HCT116 (cell line): ENCODE data around the gene RABEP1. TPM values are rescaled to one million over a fixed set of nuclear protein-coding genes. Genes with fewer than 3 reads are reported as not detected.

Experiments
- ATAC-seq: fragments of 200-7000 bp; cut with Tn5 transposase; 2 replicates; pipeline ENCODE4 v1.9.1; 2020; ENCODE audit warnings: mild to moderate bottlenecking, moderate library complexity
- BruUV-seq: library from RNA; stranded (reverse); fragments of 400-500 nt; replicated peaks from 2 replicates; lab custom pipeline; 2021; lab: Mats Ljungman, UMichigan
- CTCF ChIA-PET: fragments of 300-600 bp; sonication (Branson Sonifier 250); formaldehyde crosslinking; loops from one replicate; lab custom pipeline; 2021; ENCODE audit warnings: antibody characterized with exemption; lab: Charles Lee
- POLR2A ChIA-PET: fragments of 300-600, 350-600 bp; sonication (Branson Sonifier 250); formaldehyde crosslinking; loops from one replicate; lab custom pipeline; 2021; ENCODE audit warnings: antibody characterized with exemption; lab: Charles Lee
- RAD21 ChIA-PET, 2 experiments: fragments of 300-600 bp; sonication (Branson Sonifier 250); formaldehyde crosslinking; loops; one replicate each; lab custom pipeline; 2023; ENCODE audit warnings: low total read pairs in 2 of 2; ENCODE audit not compliant: uncharacterized antibody in 2 of 2, unreplicated experiment in 2 of 2, low non-redundant PET in 1 of 2; lab: Charles Lee
- DNase-seq: peaks from one replicate; pipeline ENCODE4 v3.0.0-alpha.2; 2010; ENCODE audit warnings: low read depth, low spot score
- H2AFZ ChIP-seq: fragments of 200-600 bp; shearing (Covaris generic), sonication (generic); 2 replicates; pipeline ENCODE4 v1.6.1; 2017; ENCODE audit warnings: low read depth, mixed run types, mixed read lengths, antibody characterized with exemption, low read length; ENCODE audit not compliant: poor library complexity, severe bottlenecking
- H3K27ac ChIP-seq: 2 replicates; pipeline ENCODE4 v1.5.1; 2012; ENCODE audit warnings: low read depth, low read length
- H3K27me3 ChIP-seq: fragments of 200-600 bp; sonication (generic); 2 replicates; pipeline ENCODE4 v1.6.1; 2016; ENCODE audit warnings: mixed run types, low read length, mixed read lengths; ENCODE audit not compliant: insufficient read depth
- H3K36me3 ChIP-seq, 2 experiments: fragments of 200-500 bp in 1 of 2; fragments of 200-600 bp in 1 of 2; sonication (Bioruptor generic) in 1 of 2; sonication (generic) in 1 of 2; 2 replicates each; pipeline versions ENCODE4 v1.5.1 to v1.6.1; 2014 to 2016; ENCODE audit warnings: low read length in 2 of 2, inconsistent platforms in 1 of 2, mixed read lengths in 1 of 2, mixed run types in 1 of 2; ENCODE audit not compliant: insufficient read depth in 2 of 2, control insufficient read depth in 1 of 2
- H3K4me1 ChIP-seq, 2 experiments: fragments of 200-600 bp in 1 of 2; sonication (generic) in 1 of 2; 2 replicates each; pipeline versions ENCODE4 v1.5.1 to v1.6.1; 2012 to 2017; ENCODE audit warnings: low read length in 2 of 2, inconsistent platforms in 1 of 2, mild to moderate bottlenecking in 1 of 2, mixed read lengths in 1 of 2, mixed run types in 1 of 2, moderate library complexity in 1 of 2; ENCODE audit not compliant: insufficient read depth in 2 of 2, control insufficient read depth in 1 of 2
- H3K4me2 ChIP-seq: fragments of 200-600 bp; sonication (generic); 2 replicates; pipeline ENCODE4 v1.6.1; 2017; ENCODE audit warnings: mixed run types, low read length, mixed read lengths
- H3K4me3 ChIP-seq, 2 experiments: fragments of 200-600 bp in 1 of 2; sonication (generic) in 1 of 2; replicated peaks in 1 of 2; 2 replicates each; pipeline ENCODE4 v1.5.1; 2011 to 2016; ENCODE audit warnings: low read length in 2 of 2, control low read depth in 1 of 2, low read depth in 1 of 2, mild to moderate bottlenecking in 1 of 2, mixed read lengths in 1 of 2, mixed run types in 1 of 2
- H3K79me2 ChIP-seq: fragments of 200-600 bp; sonication (generic); 2 replicates; pipeline ENCODE4 v1.6.1; 2017; ENCODE audit warnings: mild to moderate bottlenecking, mixed run types, low read length, moderate library complexity, mixed read lengths; ENCODE audit not compliant: insufficient read depth
- H3K9ac ChIP-seq: fragments of 200-600 bp; sonication (generic); 2 replicates; pipeline ENCODE4 v1.6.1; 2016; ENCODE audit warnings: low read length, mixed read lengths
- H3K9me2 ChIP-seq: fragments of 200-600 bp; sonication (generic), shearing (Covaris generic); 2 replicates; pipeline ENCODE4 v1.6.1; 2017; ENCODE audit warnings: mixed run types, mild to moderate bottlenecking, moderate library complexity; ENCODE audit not compliant: insufficient read depth
- H3K9me3 ChIP-seq, 2 experiments: fragments of 200-500 bp in 1 of 2; fragments of 200-600 bp in 1 of 2; sonication (Bioruptor generic) in 1 of 2; sonication (generic) in 1 of 2; 2 replicates each; pipeline ENCODE4 v1.6.1; 2014 to 2017; ENCODE audit warnings: low read length in 2 of 2, mixed read lengths in 2 of 2, inconsistent platforms in 1 of 2, low read depth in 1 of 2, mild to moderate bottlenecking in 1 of 2, mixed run types in 1 of 2, moderate library complexity in 1 of 2; ENCODE audit not compliant: control insufficient read depth in 1 of 2, insufficient read depth in 1 of 2
- H4K20me1 ChIP-seq: fragments of 200-600 bp; sonication (generic), shearing (Covaris generic); 2 replicates; pipeline ENCODE4 v1.6.1; 2017; ENCODE audit warnings: mixed run types, mild to moderate bottlenecking, moderate library complexity; ENCODE audit not compliant: insufficient read depth
- CEBPB ChIP-seq: IDR thresholded peaks from 2 replicates; pipeline ENCODE4 v1.6.1; 2012; ENCODE audit warnings: low read depth
- EGR1 ChIP-seq: IDR thresholded peaks from 2 replicates; pipeline ENCODE4 v1.6.1; 2012; ENCODE audit warnings: low read depth
- ELF1 ChIP-seq: IDR thresholded peaks from 2 replicates; pipeline ENCODE4 v1.6.1; 2012; ENCODE audit warnings: low read depth, borderline replicate concordance
- EZH2 ChIP-seq: fragments of 200-600 bp; sonication (generic); IDR thresholded peaks from 2 replicates; pipeline ENCODE4 v1.6.1; 2017; ENCODE audit warnings: antibody characterized with exemption, mixed run types
- EZH2phosphoT487 ChIP-seq: fragments of 200-600 bp; IDR thresholded peaks from 2 replicates; pipeline ENCODE4 v1.6.1; 2018; ENCODE audit warnings: antibody characterized with exemption, borderline replicate concordance
- FOSL1 ChIP-seq: IDR thresholded peaks from 2 replicates; pipeline ENCODE4 v1.6.1; 2012; ENCODE audit warnings: low read depth
- JUND ChIP-seq: IDR thresholded peaks from 2 replicates; pipeline ENCODE4 v1.6.1; 2012
- POLR2A ChIP-seq: IDR thresholded peaks from 2 replicates; pipeline ENCODE4 v1.7.0; 2011; ENCODE audit warnings: borderline replicate concordance; ENCODE audit not compliant: insufficient read depth, insufficient read length; ENCODE audit errors: extremely low read depth
- REST ChIP-seq: IDR thresholded peaks from 2 replicates; pipeline ENCODE4 v1.6.1; 2012; ENCODE audit warnings: low read depth
- SIN3A ChIP-seq: IDR thresholded peaks from 2 replicates; pipeline ENCODE4 v1.6.1; 2012; ENCODE audit warnings: low read depth
- SP1 ChIP-seq: IDR thresholded peaks from 2 replicates; pipeline ENCODE4 v1.6.1; 2012; ENCODE audit warnings: low read depth
- TCF7L2 ChIP-seq: IDR thresholded peaks from 2 replicates; pipeline ENCODE4 v1.7.0; 2011; ENCODE audit warnings: borderline replicate concordance, inconsistent platforms; ENCODE audit not compliant: insufficient read depth, insufficient read length; ENCODE audit errors: extremely low read depth
- YY1 ChIP-seq: IDR thresholded peaks from 2 replicates; pipeline ENCODE4 v1.6.1; 2011; ENCODE audit warnings: low read length, low read depth, moderate library complexity, mild to moderate bottlenecking; ENCODE audit not compliant: insufficient replicate concordance; ENCODE audit errors: extremely low read depth
- ZBTB33 ChIP-seq: IDR thresholded peaks from 2 replicates; pipeline ENCODE4 v1.6.1; 2011; ENCODE audit warnings: mild to moderate bottlenecking, low read length, moderate library complexity; ENCODE audit not compliant: insufficient replicate concordance; ENCODE audit errors: extremely low read depth
- ZNF274 ChIP-seq: fragments of 200-500 bp; sonication (Bioruptor generic); IDR thresholded peaks from 2 replicates; pipeline ENCODE4 v1.6.1; 2014; ENCODE audit warnings: mild to moderate bottlenecking, low read depth, low read length, inconsistent platforms
- intact Hi-C: fragments of 100-400 bp; cut with micrococcal nuclease; formaldehyde crosslinking; loops from 2 replicates; pipeline ENCODE4 v1.10.0; 2022
- total RNA-seq: library from RNA; stranded (reverse); gene quantifications from one replicate; pipeline ENCODE4 v1.2.1, GENCODE V29; 2021; ENCODE audit not compliant: unreplicated experiment
- TF ChIP-seq, protein P1 (sequence below): IDR thresholded peaks from 2 replicates; pipeline ENCODE4 v1.6.1; 2012

Gene RABEP1
- total RNA-seq, 1 experiment from 2014 or later: 38.5 TPM

DNA sequence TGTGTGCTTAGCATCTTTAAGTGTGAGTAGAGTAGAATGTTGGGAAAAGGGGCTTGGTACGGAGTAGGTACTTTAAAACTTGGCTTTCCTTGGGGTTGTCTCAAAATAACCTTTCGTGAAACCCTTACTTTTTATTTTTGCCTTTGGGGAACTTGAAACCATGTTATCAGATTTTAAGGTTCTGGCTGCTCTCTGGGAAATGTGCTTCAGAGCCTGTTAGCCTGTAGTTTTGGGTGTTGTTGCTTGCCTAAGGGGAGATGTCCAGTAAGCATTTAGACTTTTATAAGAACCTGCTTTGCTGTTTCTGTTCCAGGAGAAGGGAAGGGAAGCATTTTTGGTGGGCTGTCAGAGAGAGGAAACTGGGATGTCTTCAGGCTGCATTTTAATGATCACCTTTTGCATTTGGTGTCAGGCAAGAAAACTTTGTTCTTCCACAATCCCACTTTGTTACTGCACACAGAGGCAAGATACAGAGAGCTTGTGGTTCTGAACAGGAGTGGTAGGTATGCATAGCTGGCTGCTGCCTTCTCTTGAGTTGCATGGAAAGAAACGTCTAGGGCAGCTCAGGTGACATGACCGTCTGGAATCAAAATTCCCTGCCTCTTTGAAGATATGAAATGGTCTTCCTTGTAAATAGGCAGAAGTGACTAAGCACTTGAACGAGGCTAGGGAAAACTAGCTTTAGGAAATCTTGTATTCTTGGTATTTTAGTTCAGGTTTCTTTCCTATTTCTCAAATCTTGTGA, 1.7 kb downstream of the RABEP1 start (continued):
- TF ChIP-seq ELF1 (no peak), ZNF274 (no peak), POLR2A (no peak), EGR1 (no peak), YY1 (no peak), EZH2phosphoT487 (no peak), SIN3A (no peak), ZBTB33 (no peak)
- TF ChIP-seq, protein P1, sequence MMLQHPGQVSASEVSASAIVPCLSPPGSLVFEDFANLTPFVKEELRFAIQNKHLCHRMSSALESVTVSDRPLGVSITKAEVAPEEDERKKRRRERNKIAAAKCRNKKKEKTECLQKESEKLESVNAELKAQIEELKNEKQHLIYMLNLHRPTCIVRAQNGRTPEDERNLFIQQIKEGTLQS: no peak

DNA sequence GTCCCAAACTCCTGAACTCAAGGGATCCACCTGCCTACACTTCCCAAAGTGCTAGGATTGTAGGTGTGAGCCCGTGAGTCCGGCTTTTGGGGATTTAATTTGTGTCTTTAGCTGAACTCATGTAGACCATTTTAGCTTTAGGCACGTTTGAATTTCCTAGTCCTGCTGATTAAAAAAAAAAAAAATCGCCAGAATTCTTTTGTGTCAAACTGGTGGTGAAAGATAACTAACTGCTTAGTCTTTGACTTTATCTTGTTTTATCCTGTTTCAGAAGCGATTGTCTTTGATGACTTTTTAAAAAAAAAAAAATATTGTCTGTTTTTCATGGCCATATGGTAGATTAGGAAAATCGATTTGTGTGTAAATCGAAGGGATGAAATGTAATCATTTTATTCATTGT, 2.6 kb downstream of the RABEP1 start:
- H3K79me2 ChIP-seq: peaks cover 71% of the 10 kb centered on the region
- no peaks in the 10 kb centered on the region for H3K9me3 ChIP-seq
- H3K27ac ChIP-seq: no peak overlapping the region
- ChIA-PET POLR2A (no interaction called here), RAD21 (no interaction called here), CTCF (no interaction called here)
- H2AFZ ChIP-seq: no peak overlapping the region
- H3K4me2 ChIP-seq: no peak overlapping the region
- ATAC-seq (no peak), DNase-seq (no peak)
- intact Hi-C loops: no loop called here
- H3K9ac ChIP-seq: no peak overlapping the region
- peaks cover 12 to 21% of the 10 kb centered on the region in 2 experiments for H3K4me1 ChIP-seq
- H3K4me3 ChIP-seq: no peak overlapping the region
- H3K36me3 ChIP-seq: 0 out of 4 replicates have a peak, but pooled peaks cover 3% of the 10 kb centered on the region in 2 experiments
- no peaks in the 10 kb centered on the region for H3K27me3 ChIP-seq
- H4K20me1 ChIP-seq: peaks cover 12% of the 10 kb centered on the region; the same call in 1 of the 2 replicates
- H3K9me2 ChIP-seq: no peaks in the 10 kb centered on the region
- no TSS peak for BruUV-seq
- no peak for TF ChIP-seq REST
- no peak for TF ChIP-seq POLR2A
- TF ChIP-seq YY1: no peak
- no peak for TF ChIP-seq FOSL1
- no peak for TF ChIP-seq EZH2
- no peak for TF ChIP-seq ZNF274
- no peak for TF ChIP-seq CEBPB
- TF ChIP-seq JUND: no peak
- no peak for TF ChIP-seq SP1
- TF ChIP-seq SIN3A: no peak
- TF ChIP-seq TCF7L2: no peak
